ENCODE results near the gene HEG1. TPM values are rescaled to one million over a fixed set of nuclear protein-coding genes. Genes with fewer than 3 reads are reported as not detected.

HEG1 gene
- total and polyA plus RNA-seq, 2 of the 13 experiments (the other 11 are each of a cell fraction or from before 2014, with no cell fraction given) = 10.7 to 18.2 TPM

DNA sequence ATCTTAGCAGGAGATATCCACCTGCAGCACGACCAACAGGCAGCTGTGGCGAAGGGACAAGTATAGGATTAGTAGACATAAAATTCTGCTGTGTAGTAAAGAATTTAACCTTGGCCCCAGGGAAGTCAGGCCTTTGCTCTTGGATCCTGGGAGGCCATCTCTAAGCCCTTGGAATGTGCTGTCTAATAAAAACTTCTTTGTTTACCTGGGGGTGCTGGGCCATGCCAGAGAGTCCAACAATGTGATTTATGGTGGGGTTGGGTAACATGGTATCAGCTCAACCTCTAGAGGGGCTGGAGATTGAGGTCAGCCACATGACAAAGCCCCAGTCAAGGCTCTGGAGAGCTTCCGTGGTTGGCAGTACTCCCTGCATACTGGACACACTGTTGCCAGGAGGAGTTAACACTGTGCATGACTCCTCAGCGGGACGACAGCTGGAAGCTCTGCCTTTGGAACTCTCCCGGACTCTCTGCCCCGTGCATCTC, 52.4 kb downstream of the HEG1 start (continued):
- TF ChIP-seq, protein P1, sequence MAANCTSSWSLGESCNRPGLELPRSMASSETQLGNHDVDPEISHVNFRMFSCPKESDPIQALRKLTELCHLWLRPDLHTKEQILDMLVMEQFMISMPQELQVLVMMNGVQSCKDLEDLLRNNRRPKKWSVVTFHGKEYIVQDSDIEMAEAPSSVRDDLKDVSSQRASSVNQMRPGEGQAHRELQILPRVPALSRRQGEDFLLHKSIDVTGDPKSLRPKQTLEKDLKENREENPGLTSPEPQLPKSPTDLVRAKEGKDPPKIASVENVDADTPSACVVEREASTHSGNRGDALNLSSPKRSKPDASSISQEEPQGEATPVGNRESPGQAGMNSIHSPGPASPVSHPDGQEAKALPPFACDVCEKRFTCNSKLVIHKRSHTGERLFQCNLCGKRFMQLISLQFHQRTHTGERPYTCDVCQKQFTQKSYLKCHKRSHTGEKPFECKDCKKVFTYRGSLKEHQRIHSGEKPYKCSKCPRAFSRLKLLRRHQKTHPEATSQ (CRISPR knock-in tag; IDR thresholded peaks at IDR 0.05; ENCODE audit: borderline replicate concordance) = 0 out of 2 replicates have a peak, but pooled peaks have one; percentile 47
- TF ChIP-seq PLRG1 (conservative IDR thresholded peaks at IDR 0.05) = no peak
- TF ChIP-seq SYNCRIP (IDR thresholded peaks at IDR 0.05; ENCODE audit: insufficient read depth, low read depth, low read length) = no peak
- TF ChIP-seq MTF1 (CRISPR knock-in tag; IDR thresholded peaks at IDR 0.05) = no peak
- TF ChIP-seq KLF9 (CRISPR knock-in tag; IDR thresholded peaks at IDR 0.05; ENCODE audit: low read depth) = no peak
- no peak for TF ChIP-seq HNRNPLL (IDR thresholded peaks at IDR 0.05; ENCODE audit: low read depth, low read length, poor library complexity, severe bottlenecking)
- TF ChIP-seq, protein P2, sequence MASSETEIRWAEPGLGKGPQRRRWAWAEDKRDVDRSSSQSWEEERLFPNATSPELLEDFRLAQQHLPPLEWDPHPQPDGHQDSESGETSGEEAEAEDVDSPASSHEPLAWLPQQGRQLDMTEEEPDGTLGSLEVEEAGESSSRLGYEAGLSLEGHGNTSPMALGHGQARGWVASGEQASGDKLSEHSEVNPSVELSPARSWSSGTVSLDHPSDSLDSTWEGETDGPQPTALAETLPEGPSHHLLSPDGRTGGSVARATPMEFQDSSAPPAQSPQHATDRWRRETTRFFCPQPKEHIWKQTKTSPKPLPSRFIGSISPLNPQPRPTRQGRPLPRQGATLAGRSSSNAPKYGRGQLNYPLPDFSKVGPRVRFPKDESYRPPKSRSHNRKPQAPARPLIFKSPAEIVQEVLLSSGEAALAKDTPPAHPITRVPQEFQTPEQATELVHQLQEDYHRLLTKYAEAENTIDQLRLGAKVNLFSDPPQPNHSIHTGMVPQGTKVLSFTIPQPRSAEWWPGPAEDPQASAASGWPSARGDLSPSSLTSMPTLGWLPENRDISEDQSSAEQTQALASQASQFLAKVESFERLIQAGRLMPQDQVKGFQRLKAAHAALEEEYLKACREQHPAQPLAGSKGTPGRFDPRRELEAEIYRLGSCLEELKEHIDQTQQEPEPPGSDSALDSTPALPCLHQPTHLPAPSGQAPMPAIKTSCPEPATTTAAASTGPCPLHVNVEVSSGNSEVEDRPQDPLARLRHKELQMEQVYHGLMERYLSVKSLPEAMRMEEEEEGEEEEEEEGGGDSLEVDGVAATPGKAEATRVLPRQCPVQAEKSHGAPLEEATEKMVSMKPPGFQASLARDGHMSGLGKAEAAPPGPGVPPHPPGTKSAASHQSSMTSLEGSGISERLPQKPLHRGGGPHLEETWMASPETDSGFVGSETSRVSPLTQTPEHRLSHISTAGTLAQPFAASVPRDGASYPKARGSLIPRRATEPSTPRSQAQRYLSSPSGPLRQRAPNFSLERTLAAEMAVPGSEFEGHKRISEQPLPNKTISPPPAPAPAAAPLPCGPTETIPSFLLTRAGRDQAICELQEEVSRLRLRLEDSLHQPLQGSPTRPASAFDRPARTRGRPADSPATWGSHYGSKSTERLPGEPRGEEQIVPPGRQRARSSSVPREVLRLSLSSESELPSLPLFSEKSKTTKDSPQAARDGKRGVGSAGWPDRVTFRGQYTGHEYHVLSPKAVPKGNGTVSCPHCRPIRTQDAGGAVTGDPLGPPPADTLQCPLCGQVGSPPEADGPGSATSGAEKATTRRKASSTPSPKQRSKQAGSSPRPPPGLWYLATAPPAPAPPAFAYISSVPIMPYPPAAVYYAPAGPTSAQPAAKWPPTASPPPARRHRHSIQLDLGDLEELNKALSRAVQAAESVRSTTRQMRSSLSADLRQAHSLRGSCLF (CRISPR knock-in tag; IDR thresholded peaks at IDR 0.05; ENCODE audit: borderline replicate concordance) = no peak
- TF ChIP-seq, protein P3, sequence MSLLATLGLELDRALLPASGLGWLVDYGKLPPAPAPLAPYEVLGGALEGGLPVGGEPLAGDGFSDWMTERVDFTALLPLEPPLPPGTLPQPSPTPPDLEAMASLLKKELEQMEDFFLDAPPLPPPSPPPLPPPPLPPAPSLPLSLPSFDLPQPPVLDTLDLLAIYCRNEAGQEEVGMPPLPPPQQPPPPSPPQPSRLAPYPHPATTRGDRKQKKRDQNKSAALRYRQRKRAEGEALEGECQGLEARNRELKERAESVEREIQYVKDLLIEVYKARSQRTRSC (CRISPR knock-in tag; IDR thresholded peaks at IDR 0.05; ENCODE audit: low read depth) = no peak
- TF ChIP-seq HDAC6 (IDR thresholded peaks at IDR 0.05; ENCODE audit: low read depth, low read length) = no peak
- TF ChIP-seq, protein P4, sequence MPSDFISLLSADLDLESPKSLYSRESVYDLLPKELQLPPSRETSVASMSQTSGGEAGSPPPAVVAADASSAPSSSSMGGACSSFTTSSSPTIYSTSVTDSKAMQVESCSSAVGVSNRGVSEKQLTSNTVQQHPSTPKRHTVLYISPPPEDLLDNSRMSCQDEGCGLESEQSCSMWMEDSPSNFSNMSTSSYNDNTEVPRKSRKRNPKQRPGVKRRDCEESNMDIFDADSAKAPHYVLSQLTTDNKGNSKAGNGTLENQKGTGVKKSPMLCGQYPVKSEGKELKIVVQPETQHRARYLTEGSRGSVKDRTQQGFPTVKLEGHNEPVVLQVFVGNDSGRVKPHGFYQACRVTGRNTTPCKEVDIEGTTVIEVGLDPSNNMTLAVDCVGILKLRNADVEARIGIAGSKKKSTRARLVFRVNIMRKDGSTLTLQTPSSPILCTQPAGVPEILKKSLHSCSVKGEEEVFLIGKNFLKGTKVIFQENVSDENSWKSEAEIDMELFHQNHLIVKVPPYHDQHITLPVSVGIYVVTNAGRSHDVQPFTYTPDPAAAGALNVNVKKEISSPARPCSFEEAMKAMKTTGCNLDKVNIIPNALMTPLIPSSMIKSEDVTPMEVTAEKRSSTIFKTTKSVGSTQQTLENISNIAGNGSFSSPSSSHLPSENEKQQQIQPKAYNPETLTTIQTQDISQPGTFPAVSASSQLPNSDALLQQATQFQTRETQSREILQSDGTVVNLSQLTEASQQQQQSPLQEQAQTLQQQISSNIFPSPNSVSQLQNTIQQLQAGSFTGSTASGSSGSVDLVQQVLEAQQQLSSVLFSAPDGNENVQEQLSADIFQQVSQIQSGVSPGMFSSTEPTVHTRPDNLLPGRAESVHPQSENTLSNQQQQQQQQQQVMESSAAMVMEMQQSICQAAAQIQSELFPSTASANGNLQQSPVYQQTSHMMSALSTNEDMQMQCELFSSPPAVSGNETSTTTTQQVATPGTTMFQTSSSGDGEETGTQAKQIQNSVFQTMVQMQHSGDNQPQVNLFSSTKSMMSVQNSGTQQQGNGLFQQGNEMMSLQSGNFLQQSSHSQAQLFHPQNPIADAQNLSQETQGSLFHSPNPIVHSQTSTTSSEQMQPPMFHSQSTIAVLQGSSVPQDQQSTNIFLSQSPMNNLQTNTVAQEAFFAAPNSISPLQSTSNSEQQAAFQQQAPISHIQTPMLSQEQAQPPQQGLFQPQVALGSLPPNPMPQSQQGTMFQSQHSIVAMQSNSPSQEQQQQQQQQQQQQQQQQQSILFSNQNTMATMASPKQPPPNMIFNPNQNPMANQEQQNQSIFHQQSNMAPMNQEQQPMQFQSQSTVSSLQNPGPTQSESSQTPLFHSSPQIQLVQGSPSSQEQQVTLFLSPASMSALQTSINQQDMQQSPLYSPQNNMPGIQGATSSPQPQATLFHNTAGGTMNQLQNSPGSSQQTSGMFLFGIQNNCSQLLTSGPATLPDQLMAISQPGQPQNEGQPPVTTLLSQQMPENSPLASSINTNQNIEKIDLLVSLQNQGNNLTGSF (CRISPR knock-in tag; IDR thresholded peaks at IDR 0.05) = no peak
- TF ChIP-seq ZNF430 (CRISPR knock-in tag; IDR thresholded peaks at IDR 0.05) = 0 out of 2 replicates have a peak, but pooled peaks have one; percentile 61
- no peak for TF ChIP-seq ZBTB3 (CRISPR knock-in tag; IDR thresholded peaks at IDR 0.05; ENCODE audit: borderline replicate concordance, low read depth)
- TF ChIP-seq KLF16 (CRISPR knock-in tag; IDR thresholded peaks at IDR 0.05) = no peak; a peak in 1 of 4 replicates
- TF ChIP-seq ZNF20 (CRISPR knock-in tag; IDR thresholded peaks at IDR 0.05) = no peak
- no peak for TF ChIP-seq ZNF326 (CRISPR knock-in tag; IDR thresholded peaks at IDR 0.05; ENCODE audit: borderline replicate concordance)
- no peak for TF ChIP-seq ZNF879 (CRISPR knock-in tag; IDR thresholded peaks at IDR 0.05)

Data from HepG2 (cell line).